SKM-1 treated with dmso at 0.1 percent for 144 hours (cell line): ENCODE data around the gene PTTG1.

ENCODE experiments used
- DNase-seq: peaks from one replicate; lab custom pipeline; 2025; ENCODE audit not compliant: unreplicated experiment; lab: John Stamatoyannopoulos, UW

The PTTG1 gene

GRCh38 chr5:160470437-160471361, 49.0 kb downstream of the PTTG1 start:
- DNase-seq, result peak; percentile 36

GRCh38 chr5:160471761-160472160, 50.1 kb downstream of the PTTG1 start:
- no peak for DNase-seq

GRCh38 chr5:160472482-160472881, 50.8 kb downstream of the PTTG1 start:
- DNase-seq, result no peak

GRCh38 chr5:160473681-160474080, 52.0 kb downstream of the PTTG1 start:
- no peak for DNase-seq

GRCh38 chr5:160474084-160474483, 52.4 kb downstream of the PTTG1 start:
- DNase-seq, result no peak

- DNase-seq, result no peak
These were observed 54.3 kb downstream of the PTTG1 start for GRCh38 chr5:160475864-160476438.

GRCh38 chr5:160477266-160477970, 55.8 kb downstream of the PTTG1 start:
- no peak for DNase-seq

GRCh38 chr5:160478163-160478562, 56.5 kb downstream of the PTTG1 start:
- DNase-seq, result no peak
